GM19324 (cell line): ENCODE measurements around the gene SLC12A8.

Source experiments
- ATAC-seq: cut with Tn5 transposase; IDR thresholded peaks from one replicate; pipeline ENCODE4 v1.9.1; 2021; ENCODE audit warnings: mild to moderate bottlenecking, moderate library complexity; ENCODE audit not compliant: unreplicated experiment, low FRiP score

SLC12A8 gene

GRCh38 chr3:125118600-125118999 lies 93.9 kb downstream of the SLC12A8 start:
- no peak for ATAC-seq

DNA sequence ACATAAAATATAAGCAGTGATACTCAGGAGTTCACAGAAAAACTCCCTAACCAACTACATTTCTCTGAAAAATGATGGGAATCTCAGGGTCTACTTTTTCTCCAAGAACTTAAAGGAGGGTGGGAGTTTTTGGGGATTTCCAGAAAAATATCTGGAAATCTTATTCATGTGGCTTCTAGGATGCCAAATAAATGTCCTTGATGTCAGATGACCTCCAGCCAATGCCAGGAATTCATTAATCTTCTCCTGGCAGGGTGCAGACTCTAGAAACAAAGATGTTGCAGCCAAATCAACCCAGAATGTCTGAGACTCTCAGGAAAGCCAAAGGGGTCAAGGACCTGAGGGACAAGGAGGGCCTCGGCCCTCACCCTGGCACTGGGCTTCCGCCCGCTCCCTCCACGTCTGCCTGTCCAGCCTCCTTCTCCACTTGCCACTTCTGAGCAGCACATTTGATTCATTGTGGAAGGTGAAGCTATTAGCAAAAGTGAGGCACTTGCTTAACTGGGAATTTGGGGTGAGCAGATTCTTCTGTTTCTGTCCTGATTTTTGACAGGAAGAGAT lies 94.8 kb downstream of the SLC12A8 start:
- ATAC-seq = no peak

GRCh38 chr3:125116311-125117080 lies 96.1 kb downstream of the SLC12A8 start:
- ATAC-seq = no peak

DNA sequence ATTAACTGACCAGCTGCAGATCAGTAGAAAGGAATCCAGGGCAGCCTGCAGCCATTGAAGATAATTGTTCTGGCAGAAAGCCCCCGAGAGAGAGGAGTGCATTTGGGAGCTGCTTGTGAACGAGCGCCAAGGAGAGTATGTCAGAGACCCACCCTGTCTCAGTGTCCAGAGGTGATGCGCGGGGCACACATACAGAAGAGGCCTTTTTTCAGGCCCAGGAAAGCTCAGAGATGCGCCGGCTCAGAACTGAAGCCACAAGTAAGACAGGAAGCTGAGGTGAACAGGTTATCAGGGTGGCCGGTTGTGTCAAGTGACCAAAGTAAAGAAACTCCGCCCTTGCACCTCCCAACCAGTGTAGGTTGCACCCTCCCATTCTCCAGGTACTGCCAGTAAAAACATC lies 96.9 kb downstream of the SLC12A8 start:
- no peak for ATAC-seq

- ATAC-seq = no peak
Observed at GRCh38 chr3:125112981-125113380, 99.6 kb downstream of the SLC12A8 start.

GRCh38 chr3:125110876-125111480 lies 101.6 kb downstream of the SLC12A8 start:
- ATAC-seq = no peak

DNA sequence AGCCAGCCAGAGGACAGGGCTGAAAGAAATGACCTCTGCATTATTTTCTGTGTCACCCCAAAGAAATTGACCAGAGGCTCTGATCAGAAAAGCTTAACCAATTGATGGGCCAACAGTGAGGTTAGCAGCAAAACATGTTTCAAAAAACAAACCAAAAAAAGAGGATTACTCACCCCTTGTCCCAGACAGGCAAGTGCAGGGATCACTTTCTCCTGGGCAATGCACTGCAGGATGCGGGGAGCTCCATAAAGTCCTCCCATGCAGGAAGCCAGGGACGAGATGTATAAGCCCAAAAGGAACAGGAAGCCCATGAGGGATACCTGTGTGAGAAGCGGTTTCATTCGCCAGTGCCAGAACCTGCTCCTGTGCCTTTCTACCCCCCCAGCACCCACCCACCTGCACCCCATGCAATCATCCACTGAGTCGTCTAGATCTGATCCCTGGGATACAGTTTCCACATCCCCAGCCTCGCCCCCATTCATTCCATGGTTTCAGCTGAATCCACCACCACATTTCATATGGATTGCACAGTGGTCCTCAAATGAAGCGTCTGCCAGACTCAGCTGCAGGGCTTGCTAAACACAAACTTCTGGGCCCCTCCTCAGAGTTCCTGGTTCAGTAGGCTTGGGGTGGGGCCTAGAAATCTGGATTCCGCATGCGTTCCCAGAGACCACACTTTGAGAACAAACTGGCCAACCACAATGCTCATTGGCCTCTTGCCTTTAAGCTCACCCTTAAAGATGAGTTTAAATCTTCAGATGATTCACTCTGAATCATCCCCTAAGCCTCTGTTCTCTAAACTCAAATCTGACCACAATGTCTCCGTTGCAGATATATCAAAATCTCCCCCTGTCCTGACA lies 102.3 kb downstream of the SLC12A8 start:
- ATAC-seq = no peak

GRCh38 chr3:125109536-125109925 lies 103.0 kb downstream of the SLC12A8 start:
- ATAC-seq = no peak

DNA sequence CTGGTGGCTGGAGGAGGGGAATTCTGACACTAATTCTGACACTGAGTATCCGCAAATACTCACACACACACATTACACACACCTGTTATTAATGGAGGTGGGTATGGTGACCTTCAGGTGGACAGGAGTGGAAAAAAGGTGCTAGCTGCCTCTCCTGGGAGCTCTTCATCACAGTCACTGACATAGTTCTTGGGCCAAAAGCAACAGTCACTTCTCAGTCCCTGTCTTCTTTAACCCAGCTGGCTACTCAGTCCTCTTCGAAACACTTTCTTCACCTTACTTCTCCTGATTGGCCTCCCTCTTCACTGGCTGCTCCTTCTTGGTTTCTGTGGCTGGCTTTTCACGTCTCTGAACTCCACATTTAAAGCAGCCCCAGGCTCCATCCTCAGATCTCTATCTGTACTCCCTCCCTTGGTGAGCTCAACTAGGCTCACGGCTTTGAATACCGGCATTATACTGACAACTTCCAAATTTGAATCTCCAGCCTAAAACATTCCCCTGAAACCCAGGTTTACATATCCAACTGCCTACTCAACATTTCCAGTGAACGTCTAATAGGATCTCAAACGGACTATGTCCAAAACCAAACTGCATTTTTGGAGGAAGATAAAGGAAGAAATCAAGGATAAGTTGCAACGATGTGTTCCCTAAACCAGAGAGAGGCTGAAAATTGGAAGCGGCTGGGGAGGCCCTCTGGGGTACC lies 103.6 kb downstream of the SLC12A8 start:
- ATAC-seq = no peak

DNA sequence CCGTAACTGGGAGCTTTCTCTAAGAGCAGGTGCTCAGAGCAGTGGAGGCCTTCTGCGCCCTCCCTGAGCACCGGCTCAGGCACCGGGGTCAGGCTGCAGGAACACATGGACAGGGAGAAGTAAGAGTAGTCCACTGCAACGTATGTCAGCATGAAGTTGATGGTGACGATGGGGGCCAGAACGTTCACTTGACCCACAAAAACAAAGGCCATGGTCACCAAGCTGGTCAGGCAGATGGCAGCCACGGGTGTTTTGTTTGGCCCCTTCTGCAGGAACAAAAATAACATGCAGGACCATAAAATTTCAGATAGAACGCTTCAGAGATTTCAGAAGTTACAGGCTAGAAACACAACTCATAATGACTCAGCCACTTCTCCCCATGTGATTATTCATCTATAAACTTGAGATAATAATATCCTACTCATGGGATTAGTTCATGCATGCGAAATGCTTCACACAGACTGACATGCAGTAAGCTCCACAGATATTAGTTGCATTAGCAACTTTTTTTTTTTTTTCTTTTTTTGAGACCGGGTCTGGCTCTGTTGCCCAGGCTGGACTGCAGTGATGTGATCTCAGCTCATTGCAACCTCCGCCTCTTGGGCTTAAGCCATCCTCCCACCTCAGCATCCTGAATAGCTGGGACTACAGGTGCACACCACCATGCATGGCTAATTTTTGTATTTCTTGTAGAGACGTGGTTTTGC lies 104.5 kb downstream of the SLC12A8 start:
- ATAC-seq = no peak

GRCh38 chr3:125107363-125107762 lies 105.2 kb downstream of the SLC12A8 start:
- ATAC-seq = no peak

DNA sequence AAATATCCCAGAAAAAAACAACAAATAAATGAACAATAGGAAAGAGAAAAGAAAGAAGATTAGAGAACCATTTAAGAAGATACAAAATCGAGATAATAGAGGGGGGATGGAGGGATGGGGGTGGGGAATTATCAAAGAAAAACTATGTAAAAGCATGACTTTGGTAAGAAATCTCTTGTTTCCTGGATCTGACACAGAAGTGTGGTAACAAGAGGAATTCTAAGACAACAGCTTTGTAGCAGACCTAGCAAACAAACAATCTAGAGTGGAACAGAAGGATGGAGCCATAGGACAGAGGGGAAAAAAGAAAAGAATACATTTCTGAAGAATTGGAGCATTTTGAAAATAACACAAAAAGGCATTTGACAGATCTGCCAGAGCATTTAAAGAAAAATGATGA lies 107.4 kb downstream of the SLC12A8 start:
- no peak for ATAC-seq

DNA sequence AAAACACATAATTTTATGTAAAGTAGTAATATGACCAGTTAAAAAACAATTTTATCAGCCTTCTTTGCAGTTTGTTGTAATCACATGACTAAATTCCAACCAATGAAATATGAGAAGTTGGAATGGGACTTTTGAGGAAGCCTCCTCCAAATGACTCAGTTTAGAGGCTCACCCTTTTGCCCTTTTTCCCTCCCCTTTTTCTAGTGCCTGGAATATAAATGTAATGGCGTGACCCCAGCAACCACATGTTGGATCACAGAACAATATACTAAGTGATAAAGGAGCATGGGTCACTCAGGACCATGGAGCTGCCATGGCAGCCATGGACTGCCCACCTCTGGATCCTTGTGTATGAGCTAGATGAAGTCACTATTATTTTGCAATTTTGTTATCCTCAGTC lies 107.9 kb downstream of the SLC12A8 start:
- ATAC-seq = no peak

GRCh38 chr3:125103406-125103805 lies 109.1 kb downstream of the SLC12A8 start:
- no peak for ATAC-seq

DNA sequence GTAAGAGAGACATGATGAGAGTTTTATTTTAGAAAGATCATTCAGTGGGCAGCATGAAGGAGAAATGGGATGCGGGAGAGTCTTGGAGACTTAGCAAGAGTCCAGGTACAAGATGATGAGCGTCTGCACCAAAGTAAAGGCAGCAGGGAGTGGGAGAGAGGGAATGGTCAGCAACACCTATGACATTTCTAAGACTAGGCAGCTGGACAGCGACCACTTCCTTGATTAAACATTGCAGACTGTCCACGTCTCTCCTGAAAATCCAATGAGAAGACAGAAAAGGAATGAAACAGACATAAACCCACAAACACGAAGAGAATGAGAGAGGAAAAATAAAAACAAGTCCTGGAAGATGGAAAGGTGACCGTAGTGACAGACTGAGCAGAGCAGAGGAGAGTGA lies 110.1 kb downstream of the SLC12A8 start:
- no peak for ATAC-seq

- no peak for ATAC-seq
Observed at GRCh38 chr3:125098611-125099291, 113.8 kb downstream of the SLC12A8 start.

- ATAC-seq = no peak
Observed at GRCh38 chr3:125090649-125091048, 121.9 kb downstream of the SLC12A8 start.

GRCh38 chr3:125087768-125088391 lies 124.7 kb downstream of the SLC12A8 start:
- no peak for ATAC-seq

DNA sequence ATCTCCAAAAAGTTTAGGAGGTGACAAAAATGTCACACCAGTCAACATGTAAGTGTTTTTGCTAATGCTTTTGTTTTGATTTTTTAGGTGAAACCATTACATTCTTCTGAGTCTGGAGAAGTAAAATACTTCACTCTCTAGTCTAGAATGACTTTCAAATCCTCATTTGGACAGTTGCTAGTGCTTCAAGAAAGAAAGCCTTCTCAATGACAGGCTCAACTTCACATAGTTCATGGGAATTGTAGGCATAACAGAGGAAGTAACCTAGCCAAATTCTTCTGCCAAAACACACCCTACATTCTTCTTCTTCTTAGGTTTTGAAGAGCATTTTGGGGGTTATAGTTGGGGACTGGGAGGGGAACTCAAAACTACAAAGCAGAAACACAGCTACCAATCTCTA lies 127.4 kb downstream of the SLC12A8 start:
- ATAC-seq = no peak
